DND-41 (cell line): ENCODE data around the gene DNM3.

Experiments
- EZH2 ChIP-seq: IDR thresholded peaks from 3 replicates; pipeline ENCODE4 v1.6.1; 2012; ENCODE audit warnings: borderline replicate concordance, low read depth, mild to moderate bottlenecking, moderate library complexity, low read length, inconsistent platforms; ENCODE audit not compliant: severe bottlenecking
- TF ChIP-seq, protein P1 (sequence below): IDR thresholded peaks from 2 replicates; pipeline ENCODE4 v1.5.1; 2012; ENCODE audit warnings: borderline replicate concordance, low read length, moderate library complexity, mild to moderate bottlenecking; ENCODE audit not compliant: poor library complexity, severe bottlenecking; ENCODE audit errors: extremely low read depth

DNA sequence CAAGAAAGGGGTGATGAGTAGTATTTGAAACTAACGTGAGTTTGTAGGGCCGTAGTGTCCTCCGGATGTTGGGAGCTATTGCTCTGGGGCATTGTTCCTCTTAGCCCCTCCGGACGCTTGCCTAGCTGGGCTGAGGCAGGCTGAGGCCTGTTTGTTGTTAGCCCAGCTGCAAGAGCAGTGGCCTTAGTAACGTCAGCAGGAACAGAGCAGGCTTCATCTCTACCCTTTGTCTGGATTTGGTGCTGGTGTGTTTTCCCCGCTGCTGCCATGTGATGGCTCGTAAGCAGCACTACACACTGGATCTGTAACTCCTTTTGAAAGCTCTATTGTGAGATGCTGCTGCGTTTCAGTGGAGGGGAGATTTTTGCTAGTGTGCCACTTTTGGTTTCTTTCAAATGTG, 57.6 kb downstream of the DNM3 start:
- TF ChIP-seq EZH2, result no peak
- TF ChIP-seq, protein P1, sequence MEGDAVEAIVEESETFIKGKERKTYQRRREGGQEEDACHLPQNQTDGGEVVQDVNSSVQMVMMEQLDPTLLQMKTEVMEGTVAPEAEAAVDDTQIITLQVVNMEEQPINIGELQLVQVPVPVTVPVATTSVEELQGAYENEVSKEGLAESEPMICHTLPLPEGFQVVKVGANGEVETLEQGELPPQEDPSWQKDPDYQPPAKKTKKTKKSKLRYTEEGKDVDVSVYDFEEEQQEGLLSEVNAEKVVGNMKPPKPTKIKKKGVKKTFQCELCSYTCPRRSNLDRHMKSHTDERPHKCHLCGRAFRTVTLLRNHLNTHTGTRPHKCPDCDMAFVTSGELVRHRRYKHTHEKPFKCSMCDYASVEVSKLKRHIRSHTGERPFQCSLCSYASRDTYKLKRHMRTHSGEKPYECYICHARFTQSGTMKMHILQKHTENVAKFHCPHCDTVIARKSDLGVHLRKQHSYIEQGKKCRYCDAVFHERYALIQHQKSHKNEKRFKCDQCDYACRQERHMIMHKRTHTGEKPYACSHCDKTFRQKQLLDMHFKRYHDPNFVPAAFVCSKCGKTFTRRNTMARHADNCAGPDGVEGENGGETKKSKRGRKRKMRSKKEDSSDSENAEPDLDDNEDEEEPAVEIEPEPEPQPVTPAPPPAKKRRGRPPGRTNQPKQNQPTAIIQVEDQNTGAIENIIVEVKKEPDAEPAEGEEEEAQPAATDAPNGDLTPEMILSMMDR, result no peak
